ENCODE results near the gene MID2. TPM values are rescaled to one million over a fixed set of nuclear protein-coding genes. Genes with fewer than 3 reads are reported as not detected.
A peak's percentile ranks its signal among the peaks of the same experiment; 100 is the strongest.
"Not testable (repeated sequence)": the region's sequence is repeated elsewhere in the genome, so short reads cannot be mapped to it uniquely, and the experiment has no call there.

The MID2 gene
- total and polyA plus RNA-seq, 4 experiments from 2014 or later, result 8.8 to 20.0 (median 15.0) TPM

GRCh38 chrX:107851665-107852064 lies 26.0 kb downstream of the MID2 start:
- CTCF ChIA-PET (ENCODE audit: partially characterized antibody); intact Hi-C loops (cut with micrococcal nuclease); H3K36me3 ChIP-seq (ENCODE audit: insufficient read depth, low read length); H3K27me3 Mint-ChIP-seq; H3K4me3 ChIP-seq (ENCODE audit: low read length in 2 of 2); H3K9me3 ChIP-seq (ENCODE audit: control insufficient read depth in 1 of 2, low read length in 2 of 2); DNase-seq; H3K27ac Mint-ChIP-seq; H3K27ac ChIP-seq (ENCODE audit: low read depth, low read length); H3K4me3 Mint-ChIP-seq; H3K27me3 ChIP-seq (ENCODE audit: insufficient read depth, low read length); H3K9me3 Mint-ChIP-seq; POLR2A ChIA-PET (ENCODE audit: partially characterized antibody); H3K4me1 ChIP-seq (ENCODE audit: insufficient read depth, low read length): not testable (repeated sequence)
- Mint-ChIP-seq H3K4me1 (peaks cover 1 to 11% (median 3%) of the 10 kb centered on the region in 4 donors), H3K36me3 (peaks cover 11 to 18% of the 10 kb centered on the region in 2 donors)

DNA sequence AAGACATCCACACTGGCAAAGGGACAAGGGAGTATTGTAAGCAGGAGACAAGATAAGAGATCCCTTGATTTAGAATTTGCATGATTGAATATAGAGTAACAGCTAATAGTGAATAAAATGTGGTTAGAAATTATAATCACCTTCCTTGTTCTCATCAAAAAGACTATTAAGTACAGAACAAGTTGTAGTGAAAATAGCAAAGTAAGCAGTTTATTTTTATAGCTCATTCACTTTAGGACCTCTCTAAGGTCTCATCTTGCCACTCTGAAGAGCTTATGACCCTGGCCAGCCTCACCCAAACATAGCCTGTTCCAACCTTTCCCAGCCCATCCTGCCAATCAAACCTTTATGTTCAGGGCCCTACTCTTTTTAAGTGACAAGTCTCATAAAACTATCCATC lies 30.6 kb downstream of the MID2 start:
- H3K36me3 ChIP-seq (ENCODE audit: insufficient read depth, low read length), result no peaks in the 10 kb centered on the region
- POLR2A ChIA-PET (ENCODE audit: partially characterized antibody), result no interaction called here
- H3K4me1 ChIP-seq (ENCODE audit: insufficient read depth, low read length), result no peaks in the 10 kb centered on the region
- intact Hi-C loops (cut with micrococcal nuclease), result no loop called here
- H3K27ac ChIP-seq (ENCODE audit: low read depth, low read length), result no peak overlapping the region
- peaks cover 0 to 4% (median 1%) of the 10 kb centered on the region in 4 donors for H3K4me1 Mint-ChIP-seq
- H3K4me3 Mint-ChIP-seq, result no peak overlapping the region
- no peaks in the 10 kb centered on the region for H3K27me3 ChIP-seq (ENCODE audit: insufficient read depth, low read length)
- no peak overlapping the region for H3K4me3 ChIP-seq (ENCODE audit: low read length in 2 of 2)
- no peaks in the 10 kb centered on the region for H3K9me3 Mint-ChIP-seq
- peak overlapping the region in 1 of 7 donors; percentile 52 for H3K27ac Mint-ChIP-seq
- H3K27me3 Mint-ChIP-seq, result no peaks in the 10 kb centered on the region
- no peak for DNase-seq
- H3K36me3 Mint-ChIP-seq, result peaks cover 23 to 41% of the 10 kb centered on the region in 2 donors
- CTCF ChIA-PET (ENCODE audit: partially characterized antibody), result no interaction called here
- no peaks in the 10 kb centered on the region for H3K9me3 ChIP-seq (ENCODE audit: control insufficient read depth in 1 of 2, low read length in 2 of 2)

- H3K27ac ChIP-seq (ENCODE audit: low read depth, low read length); H3K4me3 Mint-ChIP-seq; H3K4me1 ChIP-seq (ENCODE audit: insufficient read depth, low read length); CTCF ChIA-PET (ENCODE audit: partially characterized antibody); H3K27me3 ChIP-seq (ENCODE audit: insufficient read depth, low read length); intact Hi-C loops (cut with micrococcal nuclease); H3K27ac Mint-ChIP-seq; H3K36me3 ChIP-seq (ENCODE audit: insufficient read depth, low read length); H3K4me3 ChIP-seq (ENCODE audit: low read length in 2 of 2); H3K9me3 Mint-ChIP-seq; H3K9me3 ChIP-seq (ENCODE audit: control insufficient read depth in 1 of 2, low read length in 2 of 2); DNase-seq; H3K4me1 Mint-ChIP-seq; POLR2A ChIA-PET (ENCODE audit: partially characterized antibody); H3K27me3 Mint-ChIP-seq: not testable (repeated sequence)
- peaks cover 23 to 44% of the 10 kb centered on the region in 2 donors for H3K36me3 Mint-ChIP-seq
Observed at GRCh38 chrX:107857041-107857440, 31.4 kb downstream of the MID2 start.

DNA sequence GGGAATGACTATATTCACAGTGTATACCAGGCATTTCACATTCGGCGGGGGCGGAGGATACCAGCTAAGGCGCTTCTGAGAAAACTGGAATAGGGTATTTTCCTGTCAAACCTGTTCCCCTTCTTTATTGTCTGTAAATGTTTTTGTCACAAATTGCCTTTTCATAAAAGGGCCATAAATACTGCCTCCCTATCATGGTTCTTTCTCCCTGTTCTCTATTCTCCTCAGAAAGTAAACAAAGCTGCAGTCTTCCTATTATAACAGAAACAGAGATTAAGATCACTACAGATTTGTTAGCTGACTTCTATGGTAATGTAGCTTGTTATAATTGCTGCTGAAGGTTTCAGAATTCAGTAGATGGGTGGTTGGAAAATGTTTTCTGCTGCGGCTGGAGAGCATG lies 32.2 kb downstream of the MID2 start:
- peaks cover 0 to 3% (median under 1%) of the 10 kb centered on the region in 4 donors for H3K4me1 Mint-ChIP-seq
- H3K4me1 ChIP-seq (ENCODE audit: insufficient read depth, low read length), result no peaks in the 10 kb centered on the region
- no peak overlapping the region for H3K4me3 ChIP-seq (ENCODE audit: low read length in 2 of 2)
- H3K27ac ChIP-seq (ENCODE audit: low read depth, low read length), result no peak overlapping the region
- H3K36me3 ChIP-seq (ENCODE audit: insufficient read depth, low read length), result no peaks in the 10 kb centered on the region
- no peaks in the 10 kb centered on the region for H3K9me3 ChIP-seq (ENCODE audit: control insufficient read depth in 1 of 2, low read length in 2 of 2)
- intact Hi-C loops (cut with micrococcal nuclease), result no loop called here
- no peaks in the 10 kb centered on the region for H3K27me3 ChIP-seq (ENCODE audit: insufficient read depth, low read length)
- ChIA-PET POLR2A (ENCODE audit: partially characterized antibody) (no interaction called here), CTCF (ENCODE audit: partially characterized antibody) (no interaction called here)
- DNase-seq, result no peak
- H3K27ac Mint-ChIP-seq, result no peak overlapping the region
- peaks cover 23 to 40% of the 10 kb centered on the region in 2 donors for H3K36me3 Mint-ChIP-seq
- H3K27me3 Mint-ChIP-seq, result no peaks in the 10 kb centered on the region
- no peak overlapping the region for H3K4me3 Mint-ChIP-seq
- H3K9me3 Mint-ChIP-seq, result no peaks in the 10 kb centered on the region

DNA sequence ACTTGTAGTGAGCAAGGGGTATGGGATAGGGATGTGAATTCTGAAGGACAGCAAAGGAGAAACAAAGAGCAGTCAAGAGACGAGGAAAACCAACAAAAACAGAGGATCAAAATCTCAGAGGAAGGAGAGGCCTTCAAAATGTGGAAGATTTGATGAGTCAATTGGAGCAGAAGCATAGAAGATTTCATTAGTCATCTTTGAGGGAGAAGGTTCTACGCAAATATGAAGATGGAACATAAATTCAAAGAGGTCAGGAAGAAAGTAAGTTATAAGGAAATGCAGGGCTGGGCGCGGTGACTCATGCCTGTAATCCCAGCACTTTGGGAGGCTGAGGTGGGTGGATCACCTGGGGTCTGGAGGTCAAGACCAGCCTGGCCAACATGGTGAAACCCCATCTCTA lies 35.4 kb downstream of the MID2 start:
- peaks cover 12 to 29% of the 10 kb centered on the region in 2 donors for H3K36me3 Mint-ChIP-seq
- H3K27me3 Mint-ChIP-seq, result no peaks in the 10 kb centered on the region
- intact Hi-C loops (cut with micrococcal nuclease), result no loop called here

DNA sequence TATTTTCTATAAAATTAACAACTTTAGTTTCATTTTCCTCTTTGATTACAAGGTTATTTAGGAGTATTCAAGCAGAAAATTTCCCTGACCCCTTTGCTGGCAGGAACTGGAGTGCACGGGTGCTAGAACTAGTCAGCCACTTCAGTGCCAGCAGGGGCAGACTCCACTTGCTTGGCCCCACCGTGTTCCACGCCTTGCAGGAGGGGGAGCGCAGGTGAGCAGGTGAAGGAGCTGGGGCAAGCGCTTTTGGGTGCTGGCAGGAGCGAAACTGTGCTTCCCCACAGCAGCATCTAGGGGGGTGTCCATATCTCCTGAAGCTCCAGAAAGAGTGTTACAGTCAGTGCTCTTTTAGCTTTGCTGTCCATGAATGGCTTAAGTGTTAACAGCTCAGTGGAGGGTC lies 45.5 kb downstream of the MID2 start:
- Mint-ChIP-seq H3K27me3 (no peaks in the 10 kb centered on the region), H3K4me3 (no peak overlapping the region), H3K36me3 (peaks cover 0 to 1% of the 10 kb centered on the region in 2 donors), H3K9me3 (no peaks in the 10 kb centered on the region), H3K4me1 (peaks cover 0 to 9% (median 0%) of the 10 kb centered on the region in 4 donors), H3K27ac (no peak overlapping the region)
- H3K4me1 ChIP-seq (ENCODE audit: insufficient read depth, low read length), result no peaks in the 10 kb centered on the region
- intact Hi-C loops (cut with micrococcal nuclease), result no loop called here
- no peak for DNase-seq
- CTCF ChIA-PET (ENCODE audit: partially characterized antibody), result no interaction called here
- H3K9me3 ChIP-seq (ENCODE audit: control insufficient read depth in 1 of 2, low read length in 2 of 2), result no peaks in the 10 kb centered on the region
- no peak overlapping the region for H3K27ac ChIP-seq (ENCODE audit: low read depth, low read length)
- no peak overlapping the region for H3K4me3 ChIP-seq (ENCODE audit: low read length in 2 of 2)
- H3K36me3 ChIP-seq (ENCODE audit: insufficient read depth, low read length), result no peaks in the 10 kb centered on the region
- H3K27me3 ChIP-seq (ENCODE audit: insufficient read depth, low read length), result no peaks in the 10 kb centered on the region
- POLR2A ChIA-PET (ENCODE audit: partially characterized antibody), result no interaction called here

More for the DNA sequence above, 35.4 kb downstream of the MID2 start:
- CTCF ChIA-PET (ENCODE audit: partially characterized antibody), result no interaction called here
- no peaks in the 10 kb centered on the region for H3K9me3 Mint-ChIP-seq
- Histone ChIP-seq H3K27me3 (ENCODE audit: insufficient read depth, low read length) (no peaks in the 10 kb centered on the region), H3K4me3 (ENCODE audit: low read length in 2 of 2) (no peak overlapping the region), H3K9me3 (ENCODE audit: control insufficient read depth in 1 of 2, low read length in 2 of 2) (no peaks in the 10 kb centered on the region), H3K27ac (ENCODE audit: low read depth, low read length) (no peak overlapping the region), H3K36me3 (ENCODE audit: insufficient read depth, low read length) (no peaks in the 10 kb centered on the region), H3K4me1 (ENCODE audit: insufficient read depth, low read length) (no peaks in the 10 kb centered on the region)
- H3K27ac Mint-ChIP-seq, result peak overlapping the region in 1 of 7 donors; percentile 62
- peaks cover 0 to 7% (median 6%) of the 10 kb centered on the region in 4 donors for H3K4me1 Mint-ChIP-seq
- no peak overlapping the region for H3K4me3 Mint-ChIP-seq
- DNase-seq, result no peak
- POLR2A ChIA-PET (ENCODE audit: partially characterized antibody), result no interaction called here

DNA sequence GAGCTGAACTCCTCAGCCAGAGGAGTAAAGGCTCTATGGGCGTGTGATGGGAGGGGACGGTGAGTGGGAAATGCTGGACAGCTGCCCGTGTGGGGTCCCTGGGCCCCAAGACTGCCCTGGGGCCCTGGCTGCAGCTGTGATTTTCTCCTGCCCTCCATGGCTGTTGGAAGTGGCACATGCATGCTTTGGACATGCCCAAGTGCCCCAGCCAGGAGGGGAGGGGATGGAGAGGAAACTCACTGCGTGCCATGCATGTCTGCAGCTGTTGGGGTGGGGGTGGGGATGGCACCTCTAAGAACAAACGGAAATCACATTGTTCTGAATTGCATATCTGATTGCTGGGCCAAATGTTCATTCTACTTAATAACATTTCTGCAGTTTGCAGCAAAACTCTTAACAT lies 52.4 kb downstream of the MID2 start:
- Mint-ChIP-seq H3K9me3 (no peaks in the 10 kb centered on the region), H3K27me3 (no peaks in the 10 kb centered on the region), H3K4me3 (no peak overlapping the region), H3K36me3 (peaks cover 6 to 10% of the 10 kb centered on the region in 2 donors), H3K4me1 (peaks cover 0 to 2% (median 0%) of the 10 kb centered on the region in 4 donors), H3K27ac (peak overlapping the region in 1 of 7 donors; percentile 41)
- no peaks in the 10 kb centered on the region for H3K9me3 ChIP-seq (ENCODE audit: control insufficient read depth in 1 of 2, low read length in 2 of 2)
- intact Hi-C loops (cut with micrococcal nuclease), result no loop called here
- H3K27me3 ChIP-seq (ENCODE audit: insufficient read depth, low read length), result no peaks in the 10 kb centered on the region
- no peak overlapping the region for H3K27ac ChIP-seq (ENCODE audit: low read depth, low read length)
- CTCF ChIA-PET (ENCODE audit: partially characterized antibody), result no interaction called here
- H3K36me3 ChIP-seq (ENCODE audit: insufficient read depth, low read length), result no peaks in the 10 kb centered on the region
- no peaks in the 10 kb centered on the region for H3K4me1 ChIP-seq (ENCODE audit: insufficient read depth, low read length)
- no peak for DNase-seq
- no peak overlapping the region for H3K4me3 ChIP-seq (ENCODE audit: low read length in 2 of 2)
- POLR2A ChIA-PET (ENCODE audit: partially characterized antibody), result no interaction called here

- no peak overlapping the region for H3K4me3 ChIP-seq (ENCODE audit: low read length in 2 of 2)
- H3K36me3 Mint-ChIP-seq, result peaks cover 9 to 10% of the 10 kb centered on the region in 2 donors
- intact Hi-C loops (cut with micrococcal nuclease), result no loop called here
- peaks cover 0 to 3% (median 0%) of the 10 kb centered on the region in 8 donors for H3K9me3 Mint-ChIP-seq
- DNase-seq, result no peak
- H3K36me3 ChIP-seq (ENCODE audit: insufficient read depth, low read length), result no peaks in the 10 kb centered on the region
- no peak overlapping the region for H3K27ac Mint-ChIP-seq
- no peak overlapping the region for H3K27ac ChIP-seq (ENCODE audit: low read depth, low read length)
- ChIA-PET CTCF (ENCODE audit: partially characterized antibody) (no interaction called here), POLR2A (ENCODE audit: partially characterized antibody) (no interaction called here)
- no peaks in the 10 kb centered on the region for H3K4me1 ChIP-seq (ENCODE audit: insufficient read depth, low read length)
- H3K9me3 ChIP-seq (ENCODE audit: control insufficient read depth in 1 of 2, low read length in 2 of 2), result no peaks in the 10 kb centered on the region
- no peaks in the 10 kb centered on the region for H3K27me3 Mint-ChIP-seq
- H3K4me1 Mint-ChIP-seq, result peaks cover 0 to 2% (median 0%) of the 10 kb centered on the region in 4 donors
- H3K4me3 Mint-ChIP-seq, result no peak overlapping the region
- H3K27me3 ChIP-seq (ENCODE audit: insufficient read depth, low read length), result no peaks in the 10 kb centered on the region
Observed at GRCh38 chrX:107880054-107880610, 54.5 kb downstream of the MID2 start.

Measured in CD4-positive, alpha-beta memory T cell (primary cell).